Fibroblast of lung (primary cell): Measurements from ENCODE around the gene HRH3. TPM values are rescaled to one million over a fixed set of nuclear protein-coding genes. Genes with fewer than 3 reads are reported as not detected.

ENCODE experiments used
- DNase-seq, 2 donors: peaks; one replicate each; pipeline versions ENCODE4 v3.0.0 to v3.0.0-alpha.2; 2010; ENCODE audit warnings: low read depth in 2 of 2
- H2AFZ ChIP-seq: 2 replicates; pipeline ENCODE4 v1.5.1; 2012; ENCODE audit warnings: low read length, control low read depth, inconsistent platforms
- H3K27ac ChIP-seq: 2 replicates; pipeline ENCODE4 v1.5.1; 2011; ENCODE audit warnings: low read length, control low read depth; ENCODE audit not compliant: insufficient read depth
- H3K27me3 ChIP-seq: 2 replicates; pipeline ENCODE4 v1.5.1; 2011; ENCODE audit warnings: mild to moderate bottlenecking, low read length; ENCODE audit not compliant: control insufficient read depth, insufficient read depth
- H3K36me3 ChIP-seq: 2 replicates; pipeline ENCODE4 v1.5.1; 2011; ENCODE audit warnings: low read length; ENCODE audit not compliant: control insufficient read depth, insufficient read depth
- H3K4me1 ChIP-seq: 2 replicates; pipeline ENCODE4 v1.5.1; 2011; ENCODE audit warnings: low read length; ENCODE audit not compliant: control insufficient read depth, insufficient read depth; ENCODE audit errors: extremely low read depth
- H3K4me2 ChIP-seq: 2 replicates; pipeline ENCODE4 v1.5.1; 2011; ENCODE audit warnings: low read length, control low read depth; ENCODE audit not compliant: insufficient read depth; ENCODE audit errors: extremely low read depth
- H3K4me3 ChIP-seq, 4 experiments: fragments of 200-600 bp in 1 of 4; sonication (generic) in 1 of 4; replicated peaks in 1 of 4; 2 replicates each; pipeline ENCODE4 v1.5.1; 2011 to 2016; ENCODE audit warnings: low read length in 4 of 4, low read depth in 3 of 4, mild to moderate bottlenecking in 3 of 4, control low read depth in 2 of 4, inconsistent platforms in 1 of 4, mixed read lengths in 1 of 4; ENCODE audit not compliant: insufficient read depth in 1 of 4; ENCODE audit errors: control extremely low read depth in 1 of 4
- H3K79me2 ChIP-seq: 2 replicates; pipeline ENCODE4 v1.5.1; 2012; ENCODE audit warnings: mild to moderate bottlenecking, low read length, inconsistent platforms; ENCODE audit not compliant: control insufficient read depth, insufficient read depth
- H3K9ac ChIP-seq: 2 replicates; pipeline ENCODE4 v1.5.1; 2011; ENCODE audit warnings: mild to moderate bottlenecking, low read length, control low read depth; ENCODE audit not compliant: insufficient read depth
- H3K9me3 ChIP-seq: 2 replicates; pipeline ENCODE4 v1.5.1; 2012; ENCODE audit warnings: low read depth, low read length; ENCODE audit not compliant: control insufficient read depth, insufficient read depth
- H4K20me1 ChIP-seq: 2 replicates; pipeline ENCODE4 v1.5.1; 2011; ENCODE audit warnings: low read length; ENCODE audit not compliant: control insufficient read depth, insufficient read depth; ENCODE audit errors: extremely low read depth
- CTCF ChIP-seq, 2 donors: IDR thresholded peaks in 1 of 2; conservative IDR thresholded peaks in 1 of 2; 1 replicate in 1 of 2; 2 replicates in 1 of 2; pipeline ENCODE4 v1.5.1; 2011 to 2012; ENCODE audit warnings: low read length in 2 of 2, control low read depth in 1 of 2, inconsistent platforms in 1 of 2, low read depth in 1 of 2, mild to moderate bottlenecking in 1 of 2
- EZH2 ChIP-seq: IDR thresholded peaks from 2 replicates; pipeline ENCODE4 v1.5.1; 2012; ENCODE audit warnings: low read length, control low read depth, mild to moderate bottlenecking; ENCODE audit errors: missing control alignments
- polyA plus RNA-seq, 2 donors: library from polyadenylated mRNA; depleted of rRNA in 1 of 2; stranded (reverse) in 1 of 2; unstranded in 1 of 2; fragments of >200 nt; gene quantifications; 2 replicates each; pipeline ENCODE4 v1.2.1, GENCODE V29; 2011 to 2012; ENCODE audit warnings: missing spikeins in 1 of 2
- total RNA-seq: library from RNA; depleted of rRNA; stranded (reverse); fragments of >200 nt; gene quantifications from 2 replicates; pipeline ENCODE4 v1.2.1, GENCODE V29; 2014

The HRH3 gene
- total and polyA plus RNA-seq, 2 donors (not counting 1 experiment from before 2014, with no cell fraction given) = not detected

- no peak for DNase-seq
- Histone ChIP-seq H4K20me1 (no peaks in the 10 kb centered on the region), H3K4me2 (no peak overlapping the region), H3K79me2 (peaks cover 14% of the 10 kb centered on the region), H2AFZ (no peak overlapping the region), H3K9me3 (no peaks in the 10 kb centered on the region), H3K27me3 (no peaks in the 10 kb centered on the region), H3K4me3 (no peak overlapping the region), H3K9ac (no peak overlapping the region), H3K4me1 (no peaks in the 10 kb centered on the region), H3K36me3 (peaks cover 2% of the 10 kb centered on the region), H3K27ac (no peak overlapping the region)
- TF ChIP-seq EZH2 (no peak), CTCF (conservative IDR thresholded peaks at IDR 0.05 in 1 of 2, IDR thresholded peaks at IDR 0.05 in 1 of 2; ENCODE audit: low read depth in 1 of 2, low read length in 2 of 2) (no peak)
These were observed 27.4 kb downstream of the HRH3 start for GRCh38 chr20:62192635-62193034.

- H3K36me3 ChIP-seq = no peaks in the 10 kb centered on the region
- no peak overlapping the region for H3K4me2 ChIP-seq
- TF ChIP-seq EZH2 = no peak
- TF ChIP-seq CTCF (conservative IDR thresholded peaks at IDR 0.05 in 1 of 2, IDR thresholded peaks at IDR 0.05 in 1 of 2; ENCODE audit: low read depth in 1 of 2, low read length in 2 of 2) = no peak
- no peak overlapping the region for H2AFZ ChIP-seq
- H3K4me1 ChIP-seq = no peaks in the 10 kb centered on the region
- no peaks in the 10 kb centered on the region for H3K9me3 ChIP-seq
- no peak overlapping the region for H3K9ac ChIP-seq
- H3K27ac ChIP-seq = no peak overlapping the region
- no peak for DNase-seq
- no peaks in the 10 kb centered on the region for H4K20me1 ChIP-seq
- no peaks in the 10 kb centered on the region for H3K27me3 ChIP-seq
- no peak overlapping the region for H3K4me3 ChIP-seq
- peaks cover 18% of the 10 kb centered on the region for H3K79me2 ChIP-seq
These were observed 28.1 kb downstream of the HRH3 start for GRCh38 chr20:62191781-62192559.

GRCh38 chr20:62190639-62191411 lies 29.3 kb downstream of the HRH3 start:
- Histone ChIP-seq H3K79me2 (peaks cover 22% of the 10 kb centered on the region), H4K20me1 (no peaks in the 10 kb centered on the region)

More at GRCh38 chr20:62190639-62191411, 29.3 kb downstream of the HRH3 start:
- Histone ChIP-seq H3K27ac (no peak overlapping the region), H3K4me3 (no peak overlapping the region), H2AFZ (no peak overlapping the region), H3K36me3 (no peaks in the 10 kb centered on the region), H3K9ac (no peak overlapping the region), H3K4me1 (no peaks in the 10 kb centered on the region), H3K4me2 (no peak overlapping the region), H3K27me3 (no peaks in the 10 kb centered on the region), H3K9me3 (no peaks in the 10 kb centered on the region)
- DNase-seq = no peak
- no peak for TF ChIP-seq EZH2
- TF ChIP-seq CTCF (conservative IDR thresholded peaks at IDR 0.05 in 1 of 2, IDR thresholded peaks at IDR 0.05 in 1 of 2; ENCODE audit: low read depth in 1 of 2, low read length in 2 of 2) = no peak
